ENCODE results near the gene ADAT1.

Gene ADAT1

GRCh38 chr16:75572864-75573542 is 50.1 kb downstream of the ADAT1 start:
- no peak for DNase-seq

- no peak for DNase-seq
Observed at GRCh38 chr16:75570396-75571065, 52.5 kb downstream of the ADAT1 start.

DNA sequence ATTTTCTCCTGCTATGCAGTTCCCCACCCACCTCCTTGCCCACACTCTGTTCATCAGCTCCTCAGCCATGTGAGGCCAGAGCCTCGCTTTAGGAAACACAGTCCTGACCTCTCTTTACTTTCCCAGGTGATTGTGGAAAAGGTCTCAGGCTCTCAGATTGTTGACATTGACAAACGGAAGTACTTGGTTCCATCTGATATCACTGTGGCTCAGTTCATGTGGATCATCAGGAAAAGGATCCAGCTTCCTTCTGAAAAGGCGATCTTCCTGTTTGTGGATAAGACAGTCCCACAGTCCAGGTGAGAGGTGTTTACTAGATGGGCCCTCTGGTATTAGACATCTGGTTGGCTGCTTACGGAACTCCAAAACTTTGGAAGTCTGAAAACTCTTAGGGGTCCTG is 55.2 kb downstream of the ADAT1 start:
- DNase-seq, result no peak

DNA sequence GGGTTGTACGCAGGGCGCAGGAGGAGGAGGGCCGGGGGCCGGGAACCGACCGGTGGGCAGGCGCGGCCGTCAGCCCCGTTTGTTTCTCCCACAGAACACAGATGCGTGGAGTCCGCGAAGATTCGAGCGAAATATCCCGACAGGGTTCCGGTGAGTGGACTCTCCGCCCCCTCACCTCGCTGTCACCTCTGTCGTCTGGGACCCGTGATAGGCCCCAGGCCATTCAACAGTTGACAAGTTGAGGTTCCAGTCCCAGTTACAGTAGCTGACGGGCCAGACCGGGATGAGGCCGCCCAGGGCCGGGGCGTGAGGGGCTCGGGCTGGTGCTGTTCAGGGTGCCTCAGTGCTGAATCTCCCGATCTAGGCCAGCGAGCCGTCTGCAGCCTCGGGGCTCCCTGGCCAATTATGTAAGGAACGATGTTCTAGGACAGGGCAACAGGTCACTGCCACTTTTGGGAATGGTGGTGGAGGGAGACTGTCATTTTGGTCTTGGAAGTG is 56.3 kb downstream of the ADAT1 start:
- DNase-seq, result no peak

DNA sequence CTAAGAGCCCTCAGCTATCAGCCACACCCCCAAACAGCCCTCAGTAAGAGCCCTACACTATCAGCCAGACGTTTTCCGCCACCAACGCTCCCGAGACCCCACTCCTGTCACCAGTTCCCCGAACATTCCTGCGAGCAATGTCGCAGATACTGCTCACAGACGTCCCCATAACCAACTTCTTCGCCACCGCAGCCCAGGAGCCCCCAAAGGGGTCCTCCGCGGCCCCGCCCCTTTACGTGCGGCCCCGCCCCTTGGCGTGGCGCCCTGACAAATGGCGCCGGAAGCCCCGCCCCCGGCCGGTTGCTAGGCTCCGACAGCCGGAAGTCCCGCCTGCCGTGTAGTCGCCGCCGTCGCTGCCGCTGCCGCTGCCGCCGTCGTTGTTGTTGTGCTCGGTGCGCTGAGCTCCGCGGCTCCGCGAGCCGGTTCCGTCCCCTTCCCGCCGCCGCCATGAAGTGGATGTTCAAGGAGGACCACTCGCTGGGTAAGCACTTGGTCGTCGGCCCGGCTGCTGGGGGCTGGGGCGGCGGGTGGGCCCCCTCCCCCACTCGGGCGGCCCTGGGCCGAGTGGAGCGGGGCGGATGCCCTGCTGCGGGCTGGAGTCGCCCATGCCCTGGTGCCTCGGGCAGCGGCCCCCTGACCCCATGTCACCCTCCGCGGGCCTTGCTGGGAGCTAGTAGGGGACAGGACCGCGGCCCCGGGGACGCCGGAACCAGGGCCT is 56.9 kb downstream of the ADAT1 start, which contains the start of gene GABARAPL2:
Gene GABARAPL2, plus strand, starts transcription at position 340 of the 718 bp plus-strand sequence. Its CDS starts 108 bp downstream, at position 448.
- DNase-seq, result peak; percentile 90

GRCh38 chr16:75565640-75566039 is 57.4 kb downstream of the ADAT1 start:
- DNase-seq, result no peak

DNA sequence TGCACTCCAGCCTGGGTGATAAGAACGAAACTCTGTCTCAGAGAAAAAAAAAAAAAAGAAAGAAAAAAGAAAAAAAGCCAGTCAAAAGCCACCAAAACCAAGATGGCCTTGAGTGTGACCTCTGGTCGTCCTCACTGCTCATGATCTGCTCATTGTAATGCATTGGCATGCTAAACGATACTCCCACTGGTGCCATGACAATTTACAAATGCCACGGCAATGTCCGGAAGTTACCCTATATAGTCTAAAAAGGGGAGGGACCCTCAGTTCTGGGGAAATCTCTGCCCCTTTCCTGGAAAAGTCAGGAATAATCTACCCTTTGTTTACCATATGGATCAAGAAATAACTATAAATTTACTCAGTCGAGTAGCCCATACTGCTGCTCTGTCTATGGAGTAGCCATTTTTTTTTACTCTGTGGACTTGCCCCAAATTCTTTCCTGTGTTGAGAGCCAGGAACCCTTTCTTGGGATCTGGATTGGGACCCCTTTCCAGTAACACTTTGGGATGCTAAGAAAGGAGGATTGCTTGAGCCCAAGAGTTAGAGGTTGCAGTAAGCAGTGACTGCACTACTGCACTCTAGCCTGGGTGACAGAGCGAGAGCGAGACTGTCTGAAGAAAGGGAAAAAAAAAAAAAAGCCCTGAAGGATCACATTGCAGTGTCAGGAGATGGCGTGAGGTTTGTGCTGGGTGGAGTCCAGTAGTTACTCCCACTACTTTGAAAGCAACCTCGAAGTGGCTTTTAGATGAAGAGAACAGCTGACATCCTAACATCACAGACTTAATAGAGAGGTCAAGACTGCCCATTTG is 63.3 kb downstream of the ADAT1 start:
- DNase-seq, result peak; percentile 56

DNA sequence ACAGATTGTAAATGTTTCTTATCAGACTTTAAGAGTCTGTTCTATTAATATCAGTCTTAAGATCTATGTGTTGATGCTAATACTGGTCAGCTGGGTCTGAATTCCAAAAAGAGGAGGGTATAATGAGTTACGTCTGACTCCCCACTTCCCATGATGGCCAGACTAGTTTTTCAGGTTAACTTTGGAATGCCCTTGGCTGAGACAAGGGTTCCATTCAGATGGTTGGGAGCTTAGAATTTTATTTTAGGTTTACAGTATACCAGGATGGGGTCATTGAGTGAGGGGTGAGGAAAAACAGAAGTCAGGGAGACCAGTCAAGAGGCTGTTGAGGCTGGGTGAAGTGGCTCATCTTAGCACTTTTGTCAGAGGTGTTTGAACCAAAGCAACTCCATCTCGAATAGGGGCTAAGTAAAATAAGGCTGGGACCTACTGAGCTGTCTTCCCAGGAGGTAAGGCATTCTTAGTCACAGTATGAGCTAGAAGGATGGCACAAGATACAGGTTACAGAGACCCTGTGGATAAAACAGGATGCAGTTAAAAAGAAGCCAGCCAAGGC is 64.2 kb downstream of the ADAT1 start:
- no peak for DNase-seq

DNA sequence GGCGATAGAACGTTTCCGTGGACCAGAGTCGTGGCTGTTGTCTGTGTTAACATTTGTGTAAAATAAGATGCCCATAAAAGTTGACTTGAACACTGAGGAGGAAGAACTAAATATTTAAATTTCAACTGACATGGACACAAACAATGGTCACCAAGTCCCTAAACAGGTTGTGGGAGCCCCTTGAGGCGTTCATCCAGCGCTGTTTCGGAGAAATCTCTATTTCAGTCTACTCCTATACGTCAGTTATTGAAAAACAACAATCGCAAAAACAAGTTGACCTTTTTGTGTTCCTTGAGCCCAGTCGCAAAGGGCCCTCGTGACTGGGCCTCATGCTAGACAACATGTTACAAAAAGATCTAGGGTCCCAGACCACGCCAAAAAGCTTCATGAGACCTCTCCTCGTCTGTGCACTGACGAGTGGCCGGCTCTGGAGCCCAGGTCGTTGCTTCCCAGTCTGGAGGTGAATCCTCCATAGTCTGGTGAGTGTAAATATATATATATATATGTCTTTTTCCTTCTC is 66.6 kb downstream of the ADAT1 start:
- no peak for DNase-seq

- DNase-seq, result peak; percentile 97
Observed at GRCh38 chr16:75555707-75556430, 67.2 kb downstream of the ADAT1 start, which contains the start of gene TMEM231. Gene TMEM231 (minus strand): TSS chr16:75556252. CDS start chr16:75556209, 43 bp downstream.

DNA sequence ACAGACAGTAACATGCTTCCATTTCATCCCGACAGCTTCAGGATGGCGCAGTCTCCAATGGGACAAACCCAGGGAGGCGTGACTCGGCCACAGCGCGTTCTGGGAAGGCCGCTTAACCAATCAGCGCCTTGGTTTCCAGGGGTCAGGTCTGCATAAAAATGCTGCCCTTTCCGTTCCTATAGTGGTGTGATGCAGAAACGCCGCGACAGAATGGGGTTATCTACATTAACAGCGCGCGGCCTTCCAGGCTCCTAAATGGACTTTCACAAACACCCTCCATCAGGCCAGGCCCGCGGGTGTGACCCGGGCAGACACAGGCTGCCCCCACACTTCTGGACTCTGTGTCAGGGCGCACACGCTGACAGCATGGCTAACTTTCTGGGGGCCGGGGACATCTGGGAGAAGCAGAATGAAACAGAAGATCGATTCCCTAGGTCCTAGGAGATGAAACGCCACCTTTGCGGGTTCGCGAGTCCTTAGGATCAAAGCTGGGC is 67.8 kb downstream of the ADAT1 start:
- peak; percentile 87 for DNase-seq

GRCh38 chr16:75552951-75553350 is 70.1 kb downstream of the ADAT1 start:
- DNase-seq, result no peak

DNA sequence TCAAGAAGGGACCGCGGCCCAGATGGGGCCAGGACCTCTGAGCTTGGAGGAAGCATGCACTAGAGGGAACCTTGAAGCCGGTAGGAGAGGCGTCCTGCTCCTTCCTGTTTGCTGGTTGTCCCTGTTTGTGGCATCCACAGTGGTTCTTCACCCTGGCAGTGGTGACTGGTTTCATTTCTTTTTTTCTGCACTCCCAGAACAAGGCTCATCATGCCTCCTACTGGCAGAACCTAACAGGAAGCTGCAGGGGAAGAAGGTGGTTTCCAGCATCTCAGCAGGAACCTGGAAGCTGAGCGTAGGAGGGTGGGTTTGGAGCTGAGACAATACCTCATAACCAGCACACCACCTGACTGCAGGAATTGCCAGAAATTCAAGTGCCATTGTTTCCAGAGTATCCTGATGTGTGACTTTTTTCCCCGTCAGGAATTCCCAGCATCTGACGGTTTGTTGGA is 72.8 kb downstream of the ADAT1 start:
- DNase-seq, result no peak

Measured in left hindlimb (tissue), 1 donor.